ENCODE measurements around the gene GOLGA8Q. TPM values are rescaled to one million over a fixed set of nuclear protein-coding genes. Genes with fewer than 3 reads are reported as not detected.
"Not testable (repeated sequence)": the region's sequence is repeated elsewhere in the genome, so short reads cannot be mapped to it uniquely, and the experiment has no call there.

The GOLGA8Q gene
- not detected for polyA plus RNA-seq (2013, experiment 1 of 2; ENCODE audit: insufficient read length)
- polyA plus RNA-seq (2013, experiment 2 of 2; ENCODE audit: insufficient read length): not detected

GRCh38 chr15:30551750-30552149, at the start of gene GOLGA8Q:
TSS of gene GOLGA8Q (plus strand) at chr15:30552050. CDS start at chr15:30552078, 28 bp downstream.
- DNase-seq: not testable (repeated sequence)

GRCh38 chr15:30502904-30503781, 48.7 kb upstream of the GOLGA8Q start:
- not testable (repeated sequence) for DNase-seq

DNA sequence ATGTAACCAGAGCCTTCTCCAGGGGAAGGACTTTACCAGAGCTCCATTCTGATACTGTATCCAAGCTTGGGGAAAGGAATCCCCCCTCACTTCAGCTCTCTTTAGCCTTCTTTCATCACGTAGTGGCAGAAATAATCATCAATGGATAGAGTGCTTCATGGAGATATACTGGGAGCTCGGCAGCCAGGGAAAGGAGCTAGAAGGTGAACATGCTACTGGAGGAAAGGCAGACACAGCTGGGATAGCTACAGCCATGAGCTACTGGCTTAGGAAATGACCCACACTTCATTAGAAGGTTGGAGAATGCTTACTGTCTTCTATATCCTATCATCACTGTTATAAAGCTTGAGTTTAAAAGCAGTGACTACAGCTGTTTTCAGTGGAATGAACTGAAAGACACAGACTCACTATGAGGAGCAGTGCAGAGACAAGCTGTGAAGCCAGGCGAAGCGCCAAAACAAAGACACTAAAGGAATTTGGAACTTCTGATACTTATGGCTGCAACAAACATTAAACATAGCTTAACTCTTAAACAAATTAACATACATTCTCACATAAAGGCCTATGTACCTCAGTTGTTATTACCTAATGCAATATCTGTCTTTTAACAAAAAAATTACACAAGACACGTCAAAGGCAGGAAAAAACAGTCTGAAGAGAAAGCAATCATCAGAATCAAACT, 47.5 kb upstream of the GOLGA8Q start:
- DNase-seq: peak; percentile 57

DNA sequence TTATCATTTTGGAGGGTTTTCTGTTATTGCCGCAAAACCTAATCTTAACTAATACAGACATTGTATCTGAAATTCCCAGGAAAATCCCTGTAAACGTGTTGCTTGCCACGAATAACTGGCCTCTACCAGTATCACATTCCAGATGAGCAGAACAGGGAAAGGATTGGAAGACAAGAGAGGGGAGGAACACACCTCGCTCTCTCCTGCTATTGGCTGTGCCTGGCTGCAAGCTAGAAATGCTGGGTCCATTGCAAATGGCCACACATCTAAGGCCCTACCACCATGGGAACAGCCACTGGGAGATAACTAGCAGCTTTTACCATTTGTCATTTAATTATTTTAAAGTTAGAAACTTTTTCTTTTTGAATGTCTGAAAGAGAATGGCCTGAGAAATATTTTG, 37.3 kb upstream of the GOLGA8Q start:
- not testable (repeated sequence) for DNase-seq

GRCh38 chr15:30523453-30524243, 28.2 kb upstream of the GOLGA8Q start:
- not testable (repeated sequence) for DNase-seq

DNA sequence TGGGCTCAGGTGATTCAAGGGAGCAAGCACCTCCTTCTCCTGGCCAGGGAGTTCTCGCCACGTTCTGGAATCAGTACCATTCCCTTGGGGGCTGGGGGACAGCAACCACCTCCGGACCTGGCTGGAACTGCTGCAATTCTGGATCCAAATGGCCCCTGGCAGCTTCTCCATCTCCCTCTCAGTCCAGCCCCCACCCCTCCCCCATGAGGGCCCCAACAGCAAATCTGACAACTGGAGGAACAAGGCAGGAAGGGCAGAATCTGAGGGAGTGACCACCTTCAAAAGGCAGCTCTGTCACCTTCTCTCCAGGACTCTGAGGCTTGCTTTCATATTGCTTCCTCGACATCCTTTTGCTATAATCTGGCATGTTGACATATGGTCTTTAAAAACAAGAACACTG, 25.9 kb upstream of the GOLGA8Q start:
- not testable (repeated sequence) for DNase-seq

DNA sequence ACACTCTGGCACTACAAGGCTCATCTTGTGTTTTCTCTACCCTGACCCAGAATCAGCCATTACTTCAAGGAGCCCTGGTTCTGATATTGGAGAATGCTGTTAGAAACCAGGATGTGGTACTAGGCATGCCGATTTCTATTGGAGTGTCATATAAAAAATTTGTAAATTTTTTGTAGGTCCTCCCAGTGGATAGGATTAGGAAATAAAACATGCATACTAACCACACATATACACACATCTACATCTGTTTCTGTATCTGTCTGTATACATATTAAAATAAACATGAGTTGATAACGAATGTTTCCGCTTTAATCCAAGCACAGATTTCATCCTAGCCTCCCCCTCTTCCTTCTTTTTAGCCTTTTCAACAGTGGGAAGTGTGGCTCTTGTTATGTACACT, 22.8 kb upstream of the GOLGA8Q start:
- not testable (repeated sequence) for DNase-seq

GRCh38 chr15:30566949-30567348, 15.1 kb downstream of the GOLGA8Q start:
- DNase-seq: not testable (repeated sequence)

DNA sequence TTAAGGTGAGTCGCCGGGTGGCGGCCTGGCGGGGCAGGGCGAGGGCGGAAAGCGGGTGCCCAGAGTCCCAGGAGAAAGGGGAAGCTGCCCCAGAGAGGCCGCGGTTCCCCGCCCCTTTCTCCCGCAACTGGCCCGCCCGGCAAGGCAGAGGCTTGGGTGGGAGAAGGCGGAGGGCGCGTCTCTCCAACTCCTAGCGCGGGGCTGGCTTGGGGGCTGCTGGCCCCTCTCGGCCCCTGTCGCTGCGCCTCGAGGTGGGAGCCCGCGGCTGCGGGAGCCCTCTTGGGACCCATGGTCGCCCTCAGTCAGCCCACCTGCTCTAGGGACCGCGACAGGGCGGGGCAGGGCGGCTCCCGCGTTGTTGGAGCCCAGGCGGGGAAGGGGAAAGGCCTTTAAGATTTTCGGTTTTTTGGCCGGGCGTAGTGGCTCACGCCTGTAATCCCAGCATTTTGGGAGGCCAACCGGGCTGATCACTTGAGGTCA, 21.2 kb downstream of the GOLGA8Q start:
- not testable (repeated sequence) for DNase-seq

DNA sequence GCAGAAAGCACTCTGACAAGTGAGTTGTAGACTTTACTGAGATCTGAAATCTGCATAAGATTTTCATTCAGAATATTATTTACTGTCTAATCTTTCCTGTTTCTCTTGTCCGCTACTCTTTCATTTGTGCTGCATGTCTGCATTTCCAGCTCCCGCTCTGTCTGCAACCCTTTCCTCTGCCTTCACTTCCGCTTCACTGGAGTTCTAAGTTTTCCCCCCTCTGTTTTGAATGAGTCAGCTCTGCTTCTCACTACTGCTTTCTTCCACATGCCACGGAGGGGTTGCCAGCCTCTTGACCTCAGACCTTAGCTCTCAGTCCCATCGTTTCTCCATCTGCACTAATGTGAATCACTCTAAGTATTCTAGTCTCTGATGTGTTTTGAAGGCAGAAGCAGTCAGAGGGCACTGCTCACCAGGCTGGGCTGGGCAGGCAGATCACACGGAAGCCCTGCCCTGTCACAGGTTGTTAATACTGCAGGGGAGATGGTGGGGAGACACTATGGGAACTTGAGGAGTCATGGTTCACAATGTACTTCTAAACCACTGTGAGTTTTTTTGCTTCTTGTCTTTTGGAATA, 27.6 kb downstream of the GOLGA8Q start:
- DNase-seq: not testable (repeated sequence)

DNA sequence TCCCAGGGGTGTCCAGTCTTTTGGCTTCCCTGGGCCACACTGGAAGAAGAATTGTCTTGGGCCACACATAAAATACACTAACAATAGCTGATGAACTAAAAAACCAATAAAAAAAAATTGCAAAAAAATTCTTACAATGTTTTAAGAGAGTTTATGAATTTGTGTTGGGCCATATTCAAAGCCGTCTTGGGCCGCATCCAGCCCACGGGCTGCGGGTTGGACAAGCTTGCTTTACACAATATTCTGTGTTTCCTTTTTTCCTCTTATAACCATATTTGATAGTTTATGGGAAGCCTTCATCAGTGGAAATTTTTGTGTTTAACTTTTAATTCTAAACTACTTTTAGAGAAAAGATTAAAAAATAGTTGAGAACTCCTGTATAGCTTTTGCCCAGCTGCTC, 28.9 kb downstream of the GOLGA8Q start:
- DNase-seq: not testable (repeated sequence)

DNA sequence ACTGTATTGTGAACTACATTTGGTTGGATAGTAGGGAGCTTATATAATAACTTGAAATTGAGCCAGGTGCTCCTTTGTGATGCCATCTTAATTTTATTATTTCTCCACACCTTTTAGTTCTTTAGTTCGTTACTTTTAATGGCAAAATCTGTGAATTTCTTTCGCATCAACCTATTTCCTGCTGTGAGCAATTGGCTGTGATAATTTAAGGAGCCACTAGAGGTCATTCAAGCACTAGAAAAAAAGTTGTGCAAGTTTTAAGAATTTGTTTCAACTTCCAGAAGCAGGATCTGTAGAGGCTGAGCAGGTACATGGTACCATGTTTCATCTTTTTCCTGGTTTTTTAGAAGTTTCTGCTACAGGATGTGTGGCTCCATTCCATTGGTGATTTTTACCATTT, 47.1 kb downstream of the GOLGA8Q start:
- DNase-seq: not testable (repeated sequence)

DNA sequence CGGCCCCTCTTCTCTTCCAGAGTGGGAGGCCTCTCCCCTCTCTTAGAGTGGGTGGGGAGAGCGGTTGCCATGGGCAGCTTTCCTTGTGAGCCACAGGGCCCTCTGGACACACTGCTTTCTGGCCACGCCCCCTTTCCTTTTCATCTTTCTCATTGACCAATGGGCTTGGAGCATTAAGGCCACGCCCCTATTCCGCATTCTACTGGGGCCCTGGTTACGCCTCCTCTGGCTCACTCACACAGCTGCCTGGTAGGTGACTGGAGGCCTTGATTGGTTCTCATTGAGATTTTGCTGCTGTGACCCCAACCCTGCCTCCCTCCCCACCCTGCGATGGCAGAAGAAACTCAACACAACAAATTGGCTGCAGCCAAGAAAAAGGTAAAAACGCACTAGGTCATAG, 51.9 kb downstream of the GOLGA8Q start, which contains the start of gene GOLGA8H:
GOLGA8H (plus strand) TSS at position 233 of the 400 bp plus-strand sequence; CDS start at position 331, 98 bp downstream.
- not testable (repeated sequence) for DNase-seq

Measured in fibroblast of skin of scalp (primary cell).